Measurements from ENCODE around the gene GIMAP2. TPM values are rescaled to one million over a fixed set of nuclear protein-coding genes. Genes with fewer than 3 reads are reported as not detected.
"Not testable (repeated sequence)": the region's sequence is repeated elsewhere in the genome, so short reads cannot be mapped to it uniquely, and the experiment has no call there.

GIMAP2 gene
- total RNA-seq, 2 experiments from 2014 or later = 30.0 to 40.1 TPM

- peaks cover 67% of the 10 kb centered on the region for H3K4me1 Mint-ChIP-seq
- H3K36me3 Mint-ChIP-seq (ENCODE audit: low read depth) = peaks cover 21% of the 10 kb centered on the region
- H3K27me3 Mint-ChIP-seq, ATAC-seq, H3K4me3 Mint-ChIP-seq, CTCF ChIA-PET, DNase-seq, POLR2A ChIA-PET: not testable (repeated sequence)
- peak overlapping the region; percentile 97 for H3K27ac Mint-ChIP-seq
- peaks cover 15% of the 10 kb centered on the region for H3K9me3 Mint-ChIP-seq (ENCODE audit: low read depth)
- intact Hi-C loops (cut with DNase I, micrococcal nuclease) = loop anchor here in 1 of 2 experiments (5.0 kb wide), 1 partner anchor 41 kb away; no protein-coding TSS in a partner anchor
Observed at GRCh38 chr7:150662821-150663220, 22.7 kb upstream of the GIMAP2 start.

- DNase-seq = peak; percentile 48
- H3K27ac Mint-ChIP-seq = peak overlapping the region; percentile 97
- ATAC-seq = peak; percentile 10
- peaks cover 17% of the 10 kb centered on the region for H3K9me3 Mint-ChIP-seq (ENCODE audit: low read depth)
- peaks cover 78% of the 10 kb centered on the region for H3K4me1 Mint-ChIP-seq
- intact Hi-C loops (cut with DNase I, micrococcal nuclease) = loop anchor here in 1 of 2 experiments (5.0 kb wide), 1 partner anchor 42 kb away; no protein-coding TSS in a partner anchor
- CTCF ChIA-PET = interaction anchor here (0.5 to 1.0 kb wide), 2 partner anchors 14 to 149 kb away, joined by 3 read pairs; no protein-coding TSS in a partner anchor
- POLR2A ChIA-PET = no interaction called here
- no peaks in the 10 kb centered on the region for H3K27me3 Mint-ChIP-seq
- H3K4me3 Mint-ChIP-seq = peak overlapping the region; percentile 29
- peaks cover 21% of the 10 kb centered on the region for H3K36me3 Mint-ChIP-seq (ENCODE audit: low read depth)
Observed at GRCh38 chr7:150663802-150664494, 21.6 kb upstream of the GIMAP2 start.

- ATAC-seq (peak; percentile 57), DNase-seq (peak; percentile 73)
- Mint-ChIP-seq H3K36me3 (ENCODE audit: low read depth) (peaks cover 23% of the 10 kb centered on the region), H3K4me3 (peak overlapping the region; percentile 32), H3K27ac (peak overlapping the region; percentile 97), H3K27me3 (no peaks in the 10 kb centered on the region), H3K4me1 (peaks cover 88% of the 10 kb centered on the region), H3K9me3 (ENCODE audit: low read depth) (peaks cover 21% of the 10 kb centered on the region)
- intact Hi-C loops (cut with DNase I, micrococcal nuclease) = loop anchor here (1.0 to 5.0 kb wide), 5 partner anchors 52 to 343 kb away; partner anchors contain the start of genes ACTR3C (in 1 of the 2), GIMAP1 (in 1 of the 2), GIMAP4 (in 1 of the 2) and LRRC61 (in 1 of the 2)
- POLR2A ChIA-PET = no interaction called here
- CTCF ChIA-PET = interaction anchor here (1.0 to 1.8 kb wide), 3 partner anchors 8 to 78 kb away, joined by 3 to 4 read pairs (median 3); no protein-coding TSS in a partner anchor
Observed at GRCh38 chr7:150665089-150665748, 20.3 kb upstream of the GIMAP2 start.

- Mint-ChIP-seq H3K9me3 (ENCODE audit: low read depth) (peaks cover 19% of the 10 kb centered on the region), H3K27ac (peak overlapping the region; percentile 97), H3K27me3 (no peaks in the 10 kb centered on the region), H3K36me3 (ENCODE audit: low read depth) (peaks cover 21% of the 10 kb centered on the region), H3K4me3 (peak overlapping the region; percentile 32), H3K4me1 (peaks cover 89% of the 10 kb centered on the region)
- ChIA-PET CTCF (interaction anchor here (1.0 to 1.8 kb wide), 3 partner anchors 9 to 93 kb away, joined by 3 to 4 read pairs (median 3); no protein-coding TSS in a partner anchor), POLR2A (interaction anchor here (1.3 kb wide), 1 partner anchor 89 kb away, joined by 3 read pairs; no protein-coding TSS in a partner anchor)
- peak; percentile 24 for ATAC-seq
- DNase-seq = no peak
- intact Hi-C loops (cut with DNase I, micrococcal nuclease) = loop anchor here (1.0 to 5.0 kb wide), 5 partner anchors 51 to 344 kb away; partner anchors contain the start of genes ACTR3C (in 1 of the 2), GIMAP1 (in 1 of the 2), GIMAP4 (in 1 of the 2) and LRRC61 (in 1 of the 2)
Observed at GRCh38 chr7:150665896-150666295, 19.6 kb upstream of the GIMAP2 start.

GRCh38 chr7:150666412-150666811, 19.1 kb upstream of the GIMAP2 start:
- no peaks in the 10 kb centered on the region for H3K27me3 Mint-ChIP-seq
- H3K4me1 Mint-ChIP-seq = peaks cover 89% of the 10 kb centered on the region
- intact Hi-C loops (cut with DNase I, micrococcal nuclease) = loop anchor here (5.0 kb wide), 4 partner anchors 51 to 344 kb away; partner anchors contain the start of genes ACTR3C (in 1 of the 2), GIMAP1 (in 1 of the 2), GIMAP4 (in 1 of the 2) and LRRC61 (in 1 of the 2)
- no peak for DNase-seq
- peak overlapping the region; percentile 97 for H3K27ac Mint-ChIP-seq
- H3K4me3 Mint-ChIP-seq = peak overlapping the region; percentile 9
- peaks cover 19% of the 10 kb centered on the region for H3K9me3 Mint-ChIP-seq (ENCODE audit: low read depth)
- ChIA-PET POLR2A (interaction anchor here (1.3 kb wide), 1 partner anchor 89 kb away, joined by 3 read pairs; no protein-coding TSS in a partner anchor), CTCF (interaction anchor here (0.6 to 1.8 kb wide), 4 partner anchors 9 to 92 kb away, joined by 3 to 4 read pairs (median 3); partner anchors contain the start of gene GIMAP2)
- ATAC-seq = no peak
- peaks cover 18% of the 10 kb centered on the region for H3K36me3 Mint-ChIP-seq (ENCODE audit: low read depth)

- peaks cover 25% of the 10 kb centered on the region for H3K9me3 Mint-ChIP-seq (ENCODE audit: low read depth)
- H3K27me3 Mint-ChIP-seq = no peaks in the 10 kb centered on the region
- peaks cover 89% of the 10 kb centered on the region for H3K4me1 Mint-ChIP-seq
- H3K27ac Mint-ChIP-seq = peak overlapping the region; percentile 94
- DNase-seq = peak; percentile 77
- intact Hi-C loops (cut with DNase I, micrococcal nuclease) = loop anchor here (1.0 to 5.0 kb wide), 12 partner anchors 16 to 346 kb away; partner anchors contain the start of genes GIMAP1 (in 2 of the 2), ACTR3C (in 1 of the 2), GIMAP2 (in 1 of the 2) and GIMAP4 (in 1 of the 2)
- H3K4me3 Mint-ChIP-seq = peak overlapping the region; percentile 28
- ChIA-PET CTCF (interaction anchor here (0.7 to 2.0 kb wide), 3 partner anchors 47 to 101 kb away, joined by 3 to 17 read pairs (median 4); partner anchors contain the start of genes GIMAP1 and GIMAP4), POLR2A (interaction anchor here (0.6 to 1.4 kb wide), 4 partner anchors 16 to 101 kb away, joined by 4 to 16 read pairs (median 6); partner anchors contain the start of genes GIMAP2 and GIMAP4)
- H3K36me3 Mint-ChIP-seq (ENCODE audit: low read depth) = peaks cover 24% of the 10 kb centered on the region
- ATAC-seq = peak; percentile 76
Observed at GRCh38 chr7:150668472-150668911, 17.0 kb upstream of the GIMAP2 start.

- peaks cover 87% of the 10 kb centered on the region for H3K4me1 Mint-ChIP-seq
- no peak for ATAC-seq
- peaks cover 24% of the 10 kb centered on the region for H3K9me3 Mint-ChIP-seq (ENCODE audit: low read depth)
- H3K27me3 Mint-ChIP-seq = no peaks in the 10 kb centered on the region
- intact Hi-C loops (cut with DNase I, micrococcal nuclease) = loop anchor here (1.0 to 5.0 kb wide), 12 partner anchors 16 to 347 kb away; partner anchors contain the start of genes GIMAP1 (in 2 of the 2), ACTR3C (in 1 of the 2), GIMAP2 (in 1 of the 2) and GIMAP4 (in 1 of the 2)
- DNase-seq = no peak
- ChIA-PET CTCF (interaction anchor here (0.9 to 2.0 kb wide), 4 partner anchors 19 to 56 kb away, joined by 3 to 17 read pairs (median 3); partner anchors contain the start of gene GIMAP1), POLR2A (interaction anchor here (0.6 to 1.4 kb wide), 3 partner anchors 16 to 101 kb away, joined by 4 to 16 read pairs (median 4); partner anchors contain the start of genes GIMAP2 and GIMAP4)
- peak overlapping the region; percentile 28 for H3K4me3 Mint-ChIP-seq
- H3K36me3 Mint-ChIP-seq (ENCODE audit: low read depth) = peaks cover 22% of the 10 kb centered on the region
- H3K27ac Mint-ChIP-seq = peak overlapping the region; percentile 94
Observed at GRCh38 chr7:150668977-150669376, 16.5 kb upstream of the GIMAP2 start.

- ATAC-seq; CTCF ChIA-PET; H3K4me3 Mint-ChIP-seq; H3K27me3 Mint-ChIP-seq; DNase-seq; intact Hi-C loops (cut with DNase I, micrococcal nuclease): not testable (repeated sequence)
- peaks cover 16% of the 10 kb centered on the region for H3K36me3 Mint-ChIP-seq (ENCODE audit: low read depth)
- POLR2A ChIA-PET = interaction anchor here (0.6 kb wide), 1 partner anchor 167 kb away, joined by 3 read pairs; no protein-coding TSS in a partner anchor
- H3K9me3 Mint-ChIP-seq (ENCODE audit: low read depth) = peaks cover 18% of the 10 kb centered on the region
- peaks cover 81% of the 10 kb centered on the region for H3K4me1 Mint-ChIP-seq
- H3K27ac Mint-ChIP-seq = peak overlapping the region; percentile 37
Observed at GRCh38 chr7:150671798-150672585, 13.5 kb upstream of the GIMAP2 start.

GRCh38 chr7:150675714-150676113, 9.8 kb upstream of the GIMAP2 start:
- H3K27me3 Mint-ChIP-seq = no peaks in the 10 kb centered on the region
- ATAC-seq (no peak), DNase-seq (no peak)
- no peak overlapping the region for H3K4me3 Mint-ChIP-seq
- CTCF ChIA-PET = interaction anchor here (0.8 to 1.3 kb wide), 3 partner anchors 9 to 1414 kb away, joined by 3 to 4 read pairs (median 3); partner anchors contain the start of gene ZNF783
- peaks cover 82% of the 10 kb centered on the region for H3K4me1 Mint-ChIP-seq
- POLR2A ChIA-PET = no interaction called here
- peaks cover 25% of the 10 kb centered on the region for H3K36me3 Mint-ChIP-seq (ENCODE audit: low read depth)
- peaks cover 16% of the 10 kb centered on the region for H3K9me3 Mint-ChIP-seq (ENCODE audit: low read depth)
- peak overlapping the region; percentile 75 for H3K27ac Mint-ChIP-seq
- intact Hi-C loops (cut with DNase I, micrococcal nuclease) = no loop called here

GRCh38 chr7:150676276-150676675, 9.2 kb upstream of the GIMAP2 start:
- Mint-ChIP-seq H3K4me3 (peak overlapping the region; percentile 50), H3K9me3 (ENCODE audit: low read depth) (peaks cover 19% of the 10 kb centered on the region), H3K36me3 (ENCODE audit: low read depth) (peaks cover 29% of the 10 kb centered on the region), H3K27ac (peak overlapping the region; percentile 69), H3K4me1 (peaks cover 82% of the 10 kb centered on the region)
- CTCF ChIA-PET = interaction anchor here (0.8 to 1.5 kb wide), 3 partner anchors 9 to 1414 kb away, joined by 3 to 5 read pairs (median 3); partner anchors contain the start of genes GIMAP2 and ZNF783
- ATAC-seq = peak; percentile 14
- POLR2A ChIA-PET; H3K27me3 Mint-ChIP-seq; intact Hi-C loops (cut with DNase I, micrococcal nuclease); DNase-seq: not testable (repeated sequence)

All from activated CD4-positive, alpha-beta T cell treated with anti-CD3 and anti-CD28 coated beads for 36 hours (primary cell).